ENCODE measurements around the gene GAS2L2. TPM values are rescaled to one million over a fixed set of nuclear protein-coding genes. Genes with fewer than 3 reads are reported as not detected.

The GAS2L2 gene
- total RNA-seq (2014; rRNA removed; shearing (Covaris generic)): not detected in 2 replicates

GRCh38 chr17:35752945-35753764 lies at the start of gene GAS2L2:
Gene GAS2L2, minus strand, starts transcription at chr17:35753239. Its CDS starts 389 bp downstream, at chr17:35752850.
- Histone ChIP-seq H3K9me3 (replicated peaks) (no peaks in the 10 kb centered on the region), H3K27me3 (replicated peaks) (peaks cover 26% of the 10 kb centered on the region), H3K27ac (no peak within 1 kb of the TSS), H3K36me3 (no peaks in the 10 kb centered on the region), H3K4me1 (replicated peaks) (no peaks in the 10 kb centered on the region; the same call in 1 of the 2 replicates), H3K4me3 (no peak within 1 kb of the TSS)
- DNase-seq (ENCODE audit: low read depth in 1 of 2, low spot score in 2 of 2): no peak

- Histone ChIP-seq H3K27ac (no peak overlapping the region), H3K27me3 (replicated peaks) (no peaks in the 10 kb centered on the region; the same call in 1 of the 2 replicates), H3K36me3 (no peaks in the 10 kb centered on the region), H3K4me1 (replicated peaks) (peaks cover 20% of the 10 kb centered on the region), H3K9me3 (replicated peaks) (no peaks in the 10 kb centered on the region), H3K4me3 (no peak overlapping the region)
- DNase-seq (ENCODE audit: low read depth in 1 of 2, low spot score in 2 of 2): no peak
These were observed 48.7 kb upstream of the GAS2L2 start for GRCh38 chr17:35801583-35802224.

DNA sequence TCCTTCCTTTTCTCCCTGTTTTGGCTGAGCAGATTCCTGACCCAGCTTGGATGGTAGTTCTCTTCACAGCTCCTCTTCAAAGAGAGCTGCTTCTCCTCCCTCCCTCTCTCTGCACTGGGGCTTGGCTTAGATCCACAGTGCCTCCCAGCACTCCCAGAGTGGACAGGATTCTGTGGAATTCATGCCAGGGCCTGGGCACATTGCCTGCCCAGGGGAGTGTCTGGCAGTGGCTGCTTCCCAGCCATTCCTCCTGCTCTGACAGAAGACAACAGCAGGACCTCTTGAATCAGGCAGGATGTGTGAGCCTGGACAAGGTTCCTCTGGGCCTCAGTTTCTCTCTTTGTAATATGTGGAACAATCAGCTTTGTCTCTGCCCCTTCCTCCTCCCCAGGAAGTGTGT lies 46.9 kb upstream of the GAS2L2 start:
- H3K27me3 ChIP-seq (replicated peaks): peaks cover 6% of the 10 kb centered on the region
- H3K27ac ChIP-seq: no peak overlapping the region
- no peaks in the 10 kb centered on the region for H3K9me3 ChIP-seq (replicated peaks)
- no peak overlapping the region for H3K4me3 ChIP-seq
- peaks cover 11% of the 10 kb centered on the region for H3K4me1 ChIP-seq (replicated peaks)
- DNase-seq (ENCODE audit: low read depth in 1 of 2, low spot score in 2 of 2): no peak
- H3K36me3 ChIP-seq: no peaks in the 10 kb centered on the region

DNA sequence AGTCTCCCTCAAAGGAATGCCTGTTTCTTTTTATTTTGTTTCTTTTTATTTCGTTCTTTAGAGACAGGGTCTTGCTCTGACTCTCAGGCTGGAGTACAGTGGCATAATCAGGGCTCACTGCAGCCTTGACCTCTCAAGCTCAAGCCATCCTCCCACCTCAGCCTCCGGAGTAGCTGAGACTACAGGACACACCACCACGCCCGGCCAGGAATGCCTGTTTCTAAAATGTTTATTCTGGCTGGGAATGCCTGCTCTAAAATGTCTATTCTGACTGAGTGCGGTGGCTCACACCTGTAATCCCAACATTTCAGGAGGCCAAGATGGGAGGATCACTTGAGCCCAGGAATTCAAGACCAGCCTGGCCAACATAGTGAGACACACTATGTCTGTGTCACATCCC lies 44.9 kb upstream of the GAS2L2 start:
- Histone ChIP-seq H3K27ac (no peak overlapping the region), H3K4me3 (no peak overlapping the region), H3K9me3 (replicated peaks) (no peaks in the 10 kb centered on the region), H3K4me1 (replicated peaks) (peaks cover 11% of the 10 kb centered on the region), H3K27me3 (replicated peaks) (peaks cover 14% of the 10 kb centered on the region), H3K36me3 (no peaks in the 10 kb centered on the region)
- no peak for DNase-seq (ENCODE audit: low read depth in 1 of 2, low spot score in 2 of 2)

DNA sequence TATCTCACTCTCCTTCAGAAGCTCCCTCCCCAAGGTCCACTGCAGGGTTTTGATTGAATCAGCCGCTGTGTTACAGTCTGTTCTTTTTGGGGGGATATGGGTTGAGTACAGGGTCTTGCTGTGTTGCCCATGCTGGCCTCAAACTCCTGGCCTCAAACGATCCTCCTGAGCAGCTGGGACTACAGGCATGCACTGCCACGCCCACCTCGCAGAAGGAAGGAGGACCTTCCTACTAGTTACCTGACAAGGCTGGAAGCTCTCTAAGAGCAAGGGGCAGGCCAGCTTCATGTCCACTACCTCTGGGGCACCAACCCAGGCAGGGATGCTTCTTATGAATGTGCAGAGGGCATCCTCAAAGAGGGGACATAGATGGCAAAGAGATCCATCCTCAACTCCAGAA lies 44.3 kb upstream of the GAS2L2 start:
- Histone ChIP-seq H3K27me3 (replicated peaks) (peaks cover 14% of the 10 kb centered on the region), H3K4me1 (replicated peaks) (peaks cover 11% of the 10 kb centered on the region)
- no peak for DNase-seq (ENCODE audit: low read depth in 1 of 2, low spot score in 2 of 2)

GRCh38 chr17:35796942-35797341 lies 43.9 kb upstream of the GAS2L2 start:
- H3K27me3 ChIP-seq (replicated peaks): peaks cover 14% of the 10 kb centered on the region
- no peak overlapping the region for H3K27ac ChIP-seq
- H3K36me3 ChIP-seq: no peaks in the 10 kb centered on the region
- no peaks in the 10 kb centered on the region for H3K9me3 ChIP-seq (replicated peaks)
- H3K4me1 ChIP-seq (replicated peaks): peaks cover 11% of the 10 kb centered on the region
- no peak for DNase-seq (ENCODE audit: low read depth in 1 of 2, low spot score in 2 of 2)
- H3K4me3 ChIP-seq: no peak overlapping the region

More for the DNA sequence above, 44.3 kb upstream of the GAS2L2 start:
- H3K4me3 ChIP-seq: no peak overlapping the region
- H3K9me3 ChIP-seq (replicated peaks): no peaks in the 10 kb centered on the region
- no peaks in the 10 kb centered on the region for H3K36me3 ChIP-seq
- H3K27ac ChIP-seq: no peak overlapping the region

GRCh38 chr17:35795871-35796265 lies 42.8 kb upstream of the GAS2L2 start:
- DNase-seq (ENCODE audit: low read depth in 1 of 2, low spot score in 2 of 2): no peak
- H3K36me3 ChIP-seq: no peaks in the 10 kb centered on the region
- H3K9me3 ChIP-seq (replicated peaks): no peaks in the 10 kb centered on the region
- no peak overlapping the region for H3K27ac ChIP-seq
- H3K4me1 ChIP-seq (replicated peaks): peaks cover 11% of the 10 kb centered on the region
- peak overlapping the region; percentile 42 for H3K4me3 ChIP-seq
- peaks cover 14% of the 10 kb centered on the region for H3K27me3 ChIP-seq (replicated peaks)

DNA sequence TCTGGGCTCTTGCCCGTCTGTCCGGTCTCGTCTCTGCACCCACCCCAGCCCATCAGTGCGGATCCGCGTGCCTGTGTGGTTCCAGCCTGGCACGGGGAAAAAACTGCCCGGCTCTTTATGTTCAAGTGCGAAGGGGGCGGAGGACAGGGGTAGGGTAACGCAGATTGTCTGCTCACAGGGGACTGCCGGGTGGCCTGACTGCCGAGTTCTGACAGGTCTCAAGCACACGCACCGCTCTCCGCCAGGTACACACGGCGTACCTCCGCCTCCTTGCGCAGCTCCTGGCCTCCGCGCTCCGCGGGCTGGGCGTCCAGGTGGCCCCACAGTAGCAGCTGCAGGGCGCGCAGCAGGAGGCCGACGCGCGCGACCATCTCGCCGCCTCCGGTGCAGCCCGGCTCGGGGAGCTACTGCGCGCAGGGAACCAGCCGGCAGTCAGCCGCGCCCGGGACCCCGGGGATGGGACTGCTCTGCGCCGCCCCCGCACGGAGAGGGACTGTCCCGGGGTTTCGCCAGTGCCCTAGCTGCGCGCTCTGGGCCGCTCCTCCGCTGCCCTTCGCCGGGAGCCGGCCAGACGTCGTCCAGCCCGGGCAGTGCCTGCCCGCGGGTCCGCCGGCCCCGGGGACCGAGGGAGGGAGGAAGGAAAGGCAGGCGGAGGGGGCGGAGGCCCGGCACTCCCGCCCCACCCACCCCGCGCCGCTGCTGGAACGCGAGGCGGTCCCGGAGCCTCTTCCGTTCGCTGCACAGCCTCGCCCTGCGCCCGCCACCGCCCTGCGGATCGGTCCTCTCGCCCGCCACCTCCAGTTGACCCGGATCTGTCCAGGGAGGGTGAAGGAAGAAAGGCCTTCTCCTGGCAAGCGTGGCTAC lies 42.2 kb upstream of the GAS2L2 start, which contains the start of gene MMP28:
Gene MMP28 (minus strand): TSS at position 635 of the 864 bp plus-strand sequence. CDS start 264 bp downstream, at position 371.
- H3K27me3 ChIP-seq (replicated peaks): peaks cover 14% of the 10 kb centered on the region
- DNase-seq (ENCODE audit: low read depth in 1 of 2, low spot score in 2 of 2): peak in 1 of 2 experiments; percentile 37
- peak within 1 kb of the TSS; percentile 42 for H3K4me3 ChIP-seq

GRCh38 chr17:35793257-35793656 lies 40.2 kb upstream of the GAS2L2 start:
- H3K36me3 ChIP-seq: no peaks in the 10 kb centered on the region
- peaks cover 24% of the 10 kb centered on the region for H3K4me1 ChIP-seq (replicated peaks)
- no peaks in the 10 kb centered on the region for H3K9me3 ChIP-seq (replicated peaks)
- DNase-seq (ENCODE audit: low read depth in 1 of 2, low spot score in 2 of 2): no peak
- H3K27me3 ChIP-seq (replicated peaks): peaks cover 14% of the 10 kb centered on the region
- no peak overlapping the region for H3K27ac ChIP-seq
- no peak overlapping the region for H3K4me3 ChIP-seq

More for the DNA sequence above, 42.2 kb upstream of the GAS2L2 start, which contains the start of gene MMP28:
- Histone ChIP-seq H3K9me3 (replicated peaks) (no peaks in the 10 kb centered on the region), H3K27ac (no peak within 1 kb of the TSS), H3K4me1 (replicated peaks) (peaks cover 11% of the 10 kb centered on the region), H3K36me3 (no peaks in the 10 kb centered on the region)

- no peaks in the 10 kb centered on the region for H3K36me3 ChIP-seq
- peaks cover 14% of the 10 kb centered on the region for H3K27me3 ChIP-seq (replicated peaks)
- no peak overlapping the region for H3K27ac ChIP-seq
- H3K4me3 ChIP-seq: no peak overlapping the region
- DNase-seq (ENCODE audit: low read depth in 1 of 2, low spot score in 2 of 2): no peak
- H3K9me3 ChIP-seq (replicated peaks): no peaks in the 10 kb centered on the region
- H3K4me1 ChIP-seq (replicated peaks): peaks cover 36% of the 10 kb centered on the region
These were observed 38.8 kb upstream of the GAS2L2 start for GRCh38 chr17:35791681-35792350.

DNA sequence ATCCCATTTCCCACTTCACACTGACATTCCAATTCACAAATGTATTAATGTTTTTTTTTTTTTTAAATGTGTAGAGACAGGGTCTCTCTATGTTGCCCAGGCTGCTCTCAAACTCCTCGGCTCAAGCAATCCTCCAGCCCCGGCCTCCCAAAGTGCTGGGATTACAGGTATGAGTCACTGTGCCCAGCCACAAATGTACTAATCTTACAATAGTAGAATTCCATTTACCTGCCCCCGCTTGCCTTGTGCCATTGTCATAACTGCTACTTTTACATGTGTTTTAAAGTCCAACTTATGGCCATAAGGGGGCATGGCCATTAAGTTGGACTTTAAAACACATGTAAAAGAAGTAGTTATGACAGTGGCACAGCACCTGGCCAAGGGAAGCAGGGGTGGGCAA lies 37.8 kb upstream of the GAS2L2 start:
- peaks cover 38% of the 10 kb centered on the region for H3K4me1 ChIP-seq (replicated peaks)
- H3K27ac ChIP-seq: no peak overlapping the region
- no peaks in the 10 kb centered on the region for H3K36me3 ChIP-seq
- no peak overlapping the region for H3K4me3 ChIP-seq
- H3K9me3 ChIP-seq (replicated peaks): no peaks in the 10 kb centered on the region
- H3K27me3 ChIP-seq (replicated peaks): peaks cover 10% of the 10 kb centered on the region
- no peak for DNase-seq (ENCODE audit: low read depth in 1 of 2, low spot score in 2 of 2)

DNA sequence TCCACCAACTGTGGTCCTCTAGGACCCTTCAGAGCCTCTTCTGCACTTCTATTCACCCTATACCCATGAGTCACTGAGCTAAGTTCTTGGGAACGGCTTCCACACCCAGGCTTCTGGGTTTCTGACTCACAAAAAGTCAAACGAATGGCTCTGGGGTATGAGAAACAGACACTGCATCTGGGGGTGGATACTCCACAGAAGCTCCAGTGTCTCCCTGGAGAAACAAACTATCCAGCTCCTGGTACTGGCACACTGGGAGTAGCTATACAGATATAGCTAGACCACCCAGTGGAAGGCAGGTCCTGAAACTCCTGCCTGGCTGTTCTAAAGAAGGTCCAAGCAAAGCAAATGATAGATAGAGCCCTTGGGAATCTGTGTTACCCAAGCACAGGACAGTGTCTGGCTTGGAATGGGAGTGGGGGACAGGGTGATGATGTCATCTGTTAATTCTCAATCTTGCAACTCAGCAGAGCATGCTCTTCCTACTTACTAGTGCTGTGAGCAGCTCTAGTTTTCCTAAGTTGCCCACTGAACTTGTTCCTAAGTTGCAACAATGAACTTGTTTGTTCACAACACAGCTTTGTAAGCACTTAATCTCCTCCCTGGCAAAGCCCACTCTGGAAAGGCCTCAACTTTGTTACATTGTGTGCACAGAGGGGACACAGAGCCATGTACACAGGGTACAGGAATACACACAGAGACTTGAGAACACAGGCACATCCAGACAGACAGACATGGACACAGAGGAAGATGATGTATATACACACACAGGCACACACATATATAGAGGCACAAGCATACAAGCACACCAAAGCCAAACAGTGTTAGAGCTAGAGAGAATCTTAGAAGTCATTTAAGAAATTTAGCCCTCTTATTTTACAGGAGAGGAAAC lies 35.7 kb upstream of the GAS2L2 start:
- peaks cover 1% of the 10 kb centered on the region; the same call in 1 of the 2 replicates for H3K27me3 ChIP-seq (replicated peaks)
- H3K4me3 ChIP-seq: no peak overlapping the region
- H3K27ac ChIP-seq: peak overlapping the region; percentile 46
- no peaks in the 10 kb centered on the region for H3K9me3 ChIP-seq (replicated peaks)
- no peaks in the 10 kb centered on the region for H3K36me3 ChIP-seq
- H3K4me1 ChIP-seq (replicated peaks): peaks cover 27% of the 10 kb centered on the region
- DNase-seq (ENCODE audit: low read depth in 1 of 2, low spot score in 2 of 2): peak; percentile 67 to 72

All from SJSA1 (cell line).